PFSK-1 (cell line): ENCODE measurements around the gene SPRY2.
A peak's percentile ranks its signal among the peaks of the same experiment; 100 is the strongest.

Source experiments
- FOXP2 ChIP-seq: optimal IDR thresholded peaks from 2 replicates; pipeline ENCODE3; 2011; ENCODE audit warnings: borderline replicate concordance, control low read depth, inconsistent platforms; ENCODE audit not compliant: insufficient read depth; ENCODE audit errors: extremely low read length, extremely low read depth
- POLR2AphosphoS5 ChIP-seq: IDR thresholded peaks from 2 replicates; pipeline ENCODE4 v1.6.1; 2012; ENCODE audit warnings: low read depth, mild to moderate bottlenecking, control low read depth, low read length, moderate library complexity
- REST ChIP-seq, 2 experiments: IDR thresholded peaks; 2 replicates each; pipeline versions ENCODE4 v1.6.1 to v1.8.0; 2011 to 2012; ENCODE audit warnings: low read depth in 2 of 2, low read length in 2 of 2, control low read depth in 1 of 2, inconsistent platforms in 1 of 2, mild to moderate bottlenecking in 1 of 2, moderate library complexity in 1 of 2; ENCODE audit not compliant: insufficient read depth in 1 of 2
- SIN3A ChIP-seq: IDR thresholded peaks from 2 replicates; pipeline ENCODE4 v1.6.1; 2012; ENCODE audit warnings: mild to moderate bottlenecking, low read length, moderate library complexity, borderline replicate concordance; ENCODE audit not compliant: insufficient read depth
- TAF1 ChIP-seq: IDR thresholded peaks from 2 replicates; pipeline ENCODE4 v1.6.1; 2012; ENCODE audit warnings: low read length, control low read depth, borderline replicate concordance; ENCODE audit not compliant: insufficient read depth

Gene SPRY2

DNA sequence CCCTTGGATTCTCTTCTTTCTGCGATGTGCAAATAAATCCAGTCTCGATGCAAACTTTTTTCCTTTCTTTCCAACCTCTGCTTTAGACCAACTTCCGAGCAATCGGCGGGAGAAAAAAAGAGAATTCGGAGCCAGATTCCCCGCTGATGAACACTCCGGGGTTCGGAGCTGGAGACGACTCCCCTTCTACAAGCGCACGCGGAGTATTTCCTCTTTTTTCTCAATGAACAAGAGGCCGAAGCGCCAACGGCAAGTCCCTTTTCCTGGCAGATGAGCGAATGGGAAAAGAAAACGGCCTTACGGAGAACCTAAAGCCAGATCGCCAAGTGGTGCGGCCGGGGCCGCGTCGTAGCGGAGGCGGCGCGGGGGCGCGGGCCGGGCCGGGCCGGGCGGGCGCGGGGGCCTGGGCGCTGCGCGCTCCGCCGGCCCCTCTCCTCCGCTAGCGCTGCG lies 250 bp downstream of the SPRY2 start:
- no peak for TF ChIP-seq POLR2AphosphoS5
- TF ChIP-seq FOXP2, result no peak
- TF ChIP-seq REST (IDR thresholded peaks at IDR 0.05; ENCODE audit: insufficient read depth in 1 of 2, low read depth in 2 of 2, low read length in 2 of 2), result no peak
- no peak for TF ChIP-seq SIN3A
- no peak for TF ChIP-seq TAF1

DNA sequence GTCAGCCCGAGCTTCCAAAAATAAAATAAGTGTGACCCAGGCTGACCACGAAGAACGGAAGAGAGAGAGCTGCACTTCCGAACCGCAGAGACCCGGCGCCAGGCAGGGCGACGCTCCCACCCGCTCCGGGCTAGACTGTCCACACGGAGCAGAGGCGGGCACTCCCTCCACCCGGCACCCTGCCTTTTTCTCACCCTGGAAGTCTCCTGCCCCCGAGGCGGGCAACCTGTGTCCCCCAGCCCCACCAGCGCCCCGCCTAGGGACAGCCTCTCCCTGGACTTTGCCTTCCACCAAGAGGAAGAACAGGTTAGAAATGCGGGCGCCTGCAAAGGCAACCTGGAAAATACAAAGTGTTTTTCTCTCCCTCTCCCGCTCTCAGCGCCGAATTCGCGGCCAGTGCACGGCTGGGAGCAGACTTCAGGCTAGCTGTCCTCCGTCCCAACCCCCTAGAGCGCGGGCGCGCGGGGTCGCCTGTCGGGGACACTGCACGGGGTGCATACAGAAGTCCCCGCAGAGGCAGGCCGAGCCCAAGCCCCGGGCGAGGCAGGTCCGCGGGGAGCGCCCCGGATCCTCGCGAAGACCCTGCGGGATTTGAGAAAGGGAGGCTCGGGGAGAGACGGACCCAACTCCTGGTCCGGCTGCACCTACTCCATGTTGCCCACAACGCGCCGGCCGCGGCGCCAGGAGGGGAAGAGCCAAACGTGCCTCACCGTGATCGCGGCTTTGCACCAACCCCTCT lies 845 bp downstream of the SPRY2 start:
- TF ChIP-seq FOXP2 (no peak), POLR2AphosphoS5 (no peak), TAF1 (no peak), SIN3A (peak; percentile 68; the same call in 1 of the 2 replicates), REST (IDR thresholded peaks at IDR 0.05; ENCODE audit: insufficient read depth in 1 of 2, low read depth in 2 of 2, low read length in 2 of 2) (no peak)

GRCh38 chr13:80339563-80339911 lies 1.4 kb downstream of the SPRY2 start:
- TF ChIP-seq POLR2AphosphoS5, result no peak
- no peak for TF ChIP-seq FOXP2
- TF ChIP-seq SIN3A, result no peak
- TF ChIP-seq REST (IDR thresholded peaks at IDR 0.05; ENCODE audit: insufficient read depth in 1 of 2, low read depth in 2 of 2, low read length in 2 of 2), result no peak
- TF ChIP-seq TAF1, result no peak

DNA sequence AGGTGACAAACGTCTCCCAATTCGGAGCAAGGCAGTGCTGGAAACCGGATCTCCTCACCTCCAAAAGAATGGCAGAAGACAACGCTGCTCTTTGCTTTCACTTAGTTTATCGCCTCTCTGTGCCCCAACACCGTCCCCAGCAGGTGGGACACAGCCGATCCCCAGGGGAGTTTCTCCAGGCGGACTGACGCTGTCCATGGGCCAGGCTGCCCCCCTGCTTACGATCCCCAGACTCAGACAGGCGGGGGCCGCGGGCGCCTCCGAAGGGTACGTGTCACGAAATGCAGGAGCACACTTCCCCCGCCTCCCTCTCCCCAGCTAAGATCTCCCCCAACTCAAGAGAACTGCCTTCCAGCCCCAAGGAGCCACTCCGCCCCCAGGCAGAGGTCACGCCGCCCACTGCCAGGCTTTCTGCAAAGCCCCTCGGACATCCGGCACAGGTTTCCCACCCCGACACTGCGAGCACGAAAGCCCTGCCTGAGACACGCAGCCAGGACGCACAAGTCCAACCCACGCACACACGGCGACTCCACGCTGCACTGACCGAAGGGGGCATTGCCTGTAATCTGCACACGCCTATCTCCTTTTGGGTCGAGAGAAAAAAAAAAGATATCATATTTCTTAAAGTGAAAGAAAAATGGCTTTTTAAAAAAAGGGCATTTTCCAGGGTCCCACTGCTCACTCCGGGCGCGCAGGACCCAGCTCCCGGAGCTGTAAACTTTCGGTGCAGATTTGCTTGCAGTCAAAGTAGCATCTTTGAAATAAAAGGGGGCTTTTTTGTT lies 2.0 kb downstream of the SPRY2 start:
- TF ChIP-seq FOXP2 (no peak), REST (IDR thresholded peaks at IDR 0.05; ENCODE audit: insufficient read depth in 1 of 2, low read depth in 2 of 2, low read length in 2 of 2) (no peak), TAF1 (no peak), SIN3A (peak; percentile 26; the same call in 1 of the 2 replicates), POLR2AphosphoS5 (no peak)
